Globus pallidus (tissue), 1 donor: ENCODE data around the gene PTH1R.

Experiments used
- DNase-seq: peaks from one replicate; pipeline ENCODE4 v3.0.0-alpha.2; 2015; ENCODE audit warnings: low spot score

Gene PTH1R

DNA sequence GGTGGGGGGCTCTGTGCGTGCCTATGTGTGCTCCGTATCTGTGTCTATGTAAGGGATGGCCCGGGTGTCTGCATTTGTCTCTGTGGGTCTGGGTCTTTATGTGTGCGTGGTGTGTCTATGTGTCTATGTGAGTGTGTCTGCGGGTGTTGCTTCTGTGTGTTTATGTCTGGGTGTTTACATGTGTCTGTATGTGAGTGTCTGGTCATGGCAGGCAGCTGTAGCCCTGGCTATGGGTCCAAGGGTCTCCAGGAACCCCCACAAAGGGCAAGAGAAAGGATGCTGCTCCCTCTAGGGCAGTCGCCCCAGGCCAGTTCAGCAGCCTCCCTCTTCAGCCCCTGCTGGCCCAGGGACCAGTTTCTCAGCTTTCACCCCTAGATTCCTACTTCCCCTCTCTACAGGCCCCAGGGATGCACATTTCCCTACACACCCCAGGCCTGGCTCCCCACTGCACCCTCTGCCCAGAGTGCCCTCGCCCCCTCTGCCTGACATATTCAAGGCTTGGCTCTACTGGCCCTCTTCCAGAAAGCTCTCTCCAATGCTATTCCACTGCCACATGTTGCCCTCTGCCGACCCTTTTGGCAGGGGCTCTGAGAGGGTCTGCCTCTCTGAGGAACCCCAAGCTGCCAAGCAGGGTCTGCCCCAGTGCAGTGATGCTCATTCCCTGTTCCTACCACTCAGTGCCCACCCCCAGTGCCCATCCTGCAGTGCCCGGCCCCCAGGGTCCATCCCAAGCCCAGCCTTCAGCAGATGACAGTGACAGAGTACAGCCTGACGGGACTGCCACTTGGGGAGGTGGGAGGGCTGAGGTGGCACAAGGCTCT lies 13.2 kb upstream of the PTH1R start:
- no peak for DNase-seq

GRCh38 chr3:46865031-46865507 lies 12.5 kb upstream of the PTH1R start:
- DNase-seq = no peak

DNA sequence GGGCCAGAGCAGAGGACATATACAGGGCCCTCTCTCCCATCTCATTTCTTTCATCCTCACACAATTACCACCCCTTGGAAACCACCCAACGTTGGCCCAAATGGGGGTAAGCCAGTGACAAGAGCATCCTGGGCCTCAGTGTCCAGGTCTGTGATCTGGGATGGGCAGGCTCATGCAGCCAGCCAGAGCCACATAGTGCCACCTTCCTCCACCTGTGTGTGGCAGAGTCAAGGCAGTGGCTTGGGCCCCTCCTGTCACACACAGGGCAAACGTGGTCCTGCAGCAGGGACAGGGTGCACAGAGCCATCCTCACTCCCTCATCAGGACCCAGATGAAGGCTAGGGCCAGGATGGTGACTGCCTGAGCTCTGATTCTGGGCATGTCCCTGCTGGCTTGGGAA lies 12.0 kb upstream of the PTH1R start:
- no peak for DNase-seq

DNA sequence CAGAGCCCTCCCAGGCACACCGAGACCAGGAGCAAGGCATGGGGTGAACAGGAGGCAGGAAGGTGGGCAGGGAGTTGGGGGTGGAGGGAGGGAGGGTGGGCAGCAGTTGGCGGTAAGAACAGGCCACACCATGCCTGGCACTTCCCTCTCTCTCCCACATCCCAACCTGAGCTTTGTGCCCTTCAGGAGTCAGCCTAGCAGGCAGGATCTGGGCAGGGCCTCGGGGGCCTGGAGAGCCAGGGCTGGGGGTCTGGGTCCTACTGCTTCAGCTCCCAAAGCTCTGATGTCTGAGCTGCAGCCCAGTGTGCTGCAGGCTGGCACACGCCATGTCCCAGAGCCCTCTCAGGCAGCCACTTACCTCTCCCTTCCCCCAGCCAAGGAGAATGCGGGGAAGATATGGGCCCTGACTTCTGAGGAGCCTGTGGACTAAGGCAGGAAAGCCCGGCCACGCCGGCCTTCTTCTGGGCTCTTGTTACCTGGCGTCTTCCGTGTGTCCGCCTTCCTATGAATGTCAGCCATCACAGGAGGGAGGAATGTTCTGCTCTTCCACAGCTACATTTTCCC lies 11.4 kb upstream of the PTH1R start:
- no peak for DNase-seq

DNA sequence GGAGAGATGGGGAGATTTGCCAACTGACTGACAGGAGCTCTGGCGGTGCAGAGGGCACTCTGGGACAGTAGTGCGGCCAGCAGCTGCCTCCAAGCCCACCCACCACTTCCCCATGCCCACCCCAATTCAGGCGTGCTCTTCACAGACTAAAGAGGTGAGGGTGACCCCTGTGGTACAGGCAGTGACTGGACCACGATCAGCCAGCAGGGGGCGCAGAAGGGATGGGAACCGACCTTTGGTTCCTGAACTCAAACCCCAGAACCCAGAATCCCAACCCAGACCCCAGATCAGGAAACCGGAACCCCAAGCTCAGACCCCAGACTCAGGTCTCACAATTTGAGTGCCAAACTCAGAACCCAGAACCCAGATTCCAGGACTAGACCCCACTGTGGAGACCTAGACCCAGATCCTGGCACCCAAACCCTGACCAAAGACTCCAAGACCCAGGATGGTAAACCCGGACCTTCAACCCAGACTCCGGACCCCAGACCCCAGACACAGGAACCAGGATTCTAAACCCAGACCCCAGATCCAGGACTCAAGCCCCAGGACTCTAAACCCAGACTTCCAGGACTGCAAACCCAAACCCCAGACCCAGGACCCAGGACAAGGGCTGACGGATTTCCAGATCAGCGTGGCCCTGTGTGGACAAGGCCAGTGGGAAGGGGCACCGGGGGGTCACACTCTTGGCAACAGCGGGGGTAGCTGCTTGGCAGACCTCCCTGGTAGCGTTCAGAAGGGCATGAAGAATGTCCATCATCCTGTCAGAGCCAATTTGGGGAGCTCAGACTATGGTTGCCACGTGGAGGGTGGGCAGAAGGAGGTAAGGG lies 10.6 kb upstream of the PTH1R start:
- DNase-seq = peak; percentile 36

- DNase-seq = peak; percentile 51
These were observed 10.0 kb upstream of the PTH1R start for GRCh38 chr3:46867550-46867898.

DNA sequence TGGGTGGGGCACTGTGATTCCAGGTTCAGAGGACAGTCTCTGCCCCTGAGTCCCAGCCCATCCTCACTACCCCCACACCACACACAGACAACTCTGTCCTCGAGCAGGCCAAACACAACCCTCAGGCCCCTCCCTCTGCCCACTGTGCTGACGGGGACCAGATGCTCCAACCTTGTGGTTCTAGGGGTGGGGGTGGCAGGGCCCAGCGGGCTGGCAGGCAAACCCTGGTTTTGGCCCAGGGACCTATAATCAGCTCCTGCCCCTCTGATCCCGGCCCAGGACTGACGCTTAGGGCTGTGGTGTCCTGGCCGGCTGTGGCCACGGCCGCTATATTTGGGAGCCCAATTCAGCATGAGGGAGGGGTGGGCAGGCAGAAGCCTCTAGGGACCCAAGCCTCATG lies 9.2 kb upstream of the PTH1R start:
- DNase-seq = no peak

DNA sequence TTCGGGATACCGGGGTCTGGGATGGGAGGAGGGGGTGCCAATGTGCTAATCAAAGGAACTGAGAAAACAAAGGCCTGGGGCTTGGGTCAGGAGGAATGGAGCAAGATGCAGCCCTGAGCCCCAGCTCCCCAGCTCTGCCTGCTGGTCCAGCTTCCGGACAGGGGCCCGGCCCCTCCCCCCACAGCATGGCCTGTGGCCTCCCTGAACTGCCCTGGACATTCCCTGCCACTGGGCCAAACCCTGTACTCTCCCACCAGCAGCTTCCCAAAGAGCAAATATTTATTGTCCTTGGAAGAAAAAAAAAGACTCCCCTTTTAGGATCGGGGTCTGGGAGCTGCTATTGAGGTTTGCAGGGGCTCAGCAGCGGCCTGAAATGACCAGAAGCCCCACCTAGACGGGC lies 8.6 kb upstream of the PTH1R start:
- DNase-seq = no peak

- DNase-seq = no peak
These were observed 8.1 kb upstream of the PTH1R start for GRCh38 chr3:46869440-46869839.

- no peak for DNase-seq
These were observed 6.9 kb upstream of the PTH1R start for GRCh38 chr3:46870651-46871050.

GRCh38 chr3:46871222-46871621 lies 6.3 kb upstream of the PTH1R start:
- no peak for DNase-seq

GRCh38 chr3:46873521-46873920 lies 4.0 kb upstream of the PTH1R start:
- no peak for DNase-seq

DNA sequence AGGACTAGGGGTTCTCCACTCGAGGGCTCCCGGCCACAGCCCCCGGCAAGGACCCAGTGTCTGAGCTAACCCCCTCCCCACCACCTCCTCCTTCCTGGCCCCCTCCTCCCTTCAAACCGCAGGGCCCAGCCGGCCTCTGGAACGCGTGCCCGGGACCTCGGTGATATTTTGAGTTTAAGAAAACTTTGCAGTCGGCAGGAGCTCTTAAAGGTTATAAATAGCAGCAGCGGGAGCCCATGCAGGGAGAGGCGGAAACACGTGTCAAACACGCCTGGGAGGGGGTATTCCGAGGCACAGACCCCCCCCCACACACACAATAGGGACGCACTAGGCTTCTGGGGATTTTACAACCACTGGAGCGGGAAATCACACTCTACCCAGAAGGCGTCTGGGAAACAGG lies 3.1 kb upstream of the PTH1R start:
- DNase-seq = no peak

GRCh38 chr3:46875560-46875959 lies 2.0 kb upstream of the PTH1R start:
- no peak for DNase-seq

DNA sequence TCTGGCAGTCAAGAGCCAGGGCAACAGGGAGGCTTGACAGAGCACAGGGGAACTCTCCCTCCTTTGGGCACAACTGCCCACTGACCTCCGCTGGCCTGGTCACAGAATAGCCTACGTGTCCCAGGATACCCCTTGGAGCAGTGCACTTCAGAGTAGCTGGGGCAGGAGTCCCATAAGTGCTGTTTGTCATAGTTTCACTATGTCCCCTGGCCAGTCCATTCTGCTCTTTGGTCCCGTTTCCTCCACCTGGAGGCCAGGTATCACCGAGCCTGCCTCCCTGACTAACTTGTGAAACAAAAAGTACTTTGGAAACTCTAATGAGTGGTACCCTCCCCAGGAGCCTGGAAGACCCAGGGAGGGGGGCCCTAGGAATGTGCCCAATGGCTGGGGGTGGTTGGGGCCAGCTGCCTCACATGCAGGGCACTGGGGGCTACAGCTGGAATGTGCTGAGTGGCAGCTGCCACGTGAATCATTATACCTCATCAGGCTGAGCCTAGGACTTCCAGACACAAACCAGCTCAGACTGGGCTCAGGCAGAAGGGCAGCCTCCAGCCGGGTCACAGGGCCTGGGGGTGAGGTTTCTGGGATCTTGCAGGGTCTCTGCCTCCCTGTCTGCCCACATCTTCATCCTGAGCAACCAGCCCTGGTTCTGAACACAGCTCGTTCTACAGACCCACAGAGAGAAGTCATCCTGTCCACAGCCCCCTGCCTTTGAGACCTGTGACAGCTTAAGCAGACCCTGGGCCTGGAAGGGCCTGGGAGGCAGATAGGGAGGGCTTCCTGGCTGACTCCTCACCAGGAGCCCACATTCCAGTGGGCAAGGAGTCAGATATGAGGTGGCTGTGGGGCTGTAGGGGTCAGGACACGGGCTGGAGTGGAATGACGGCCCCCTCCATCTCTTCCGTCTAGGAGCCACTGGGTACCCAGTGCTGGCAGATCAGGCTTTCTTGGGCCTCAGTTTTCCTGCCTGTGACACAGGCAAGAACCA lies 914 bp upstream of the PTH1R start:
- DNase-seq = no peak

DNA sequence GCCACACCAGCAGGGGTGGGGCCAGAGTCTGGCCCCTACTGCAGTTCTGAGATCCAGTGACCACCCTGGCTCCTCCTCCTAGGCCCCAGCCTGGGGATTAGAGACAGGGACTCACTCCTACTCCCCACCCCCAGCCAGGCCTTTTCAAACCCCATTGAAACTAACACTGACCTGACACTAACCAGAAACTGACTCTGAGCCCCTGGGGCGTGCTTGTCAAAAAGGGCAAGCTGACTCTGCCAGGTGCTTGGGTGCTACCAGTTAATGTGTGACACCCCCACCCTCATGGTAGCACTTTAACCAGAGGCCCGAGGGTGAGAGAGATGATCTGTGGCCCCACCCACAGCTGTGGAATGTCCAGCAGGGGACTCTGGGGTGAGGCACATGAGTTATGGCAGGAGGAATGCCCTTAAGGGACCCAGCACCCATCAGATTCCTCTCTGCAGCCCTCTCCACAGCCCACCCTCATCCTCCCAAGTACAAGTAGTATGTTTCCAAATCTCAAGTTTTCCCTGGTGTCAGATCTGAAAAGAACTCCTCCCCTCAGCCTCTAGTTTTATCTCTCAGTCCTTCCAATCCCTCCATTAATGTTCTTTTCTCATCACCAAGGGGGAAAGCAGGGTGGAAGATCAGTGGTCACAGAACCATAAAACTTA lies 1.4 kb downstream of the PTH1R start:
- DNase-seq = no peak

DNA sequence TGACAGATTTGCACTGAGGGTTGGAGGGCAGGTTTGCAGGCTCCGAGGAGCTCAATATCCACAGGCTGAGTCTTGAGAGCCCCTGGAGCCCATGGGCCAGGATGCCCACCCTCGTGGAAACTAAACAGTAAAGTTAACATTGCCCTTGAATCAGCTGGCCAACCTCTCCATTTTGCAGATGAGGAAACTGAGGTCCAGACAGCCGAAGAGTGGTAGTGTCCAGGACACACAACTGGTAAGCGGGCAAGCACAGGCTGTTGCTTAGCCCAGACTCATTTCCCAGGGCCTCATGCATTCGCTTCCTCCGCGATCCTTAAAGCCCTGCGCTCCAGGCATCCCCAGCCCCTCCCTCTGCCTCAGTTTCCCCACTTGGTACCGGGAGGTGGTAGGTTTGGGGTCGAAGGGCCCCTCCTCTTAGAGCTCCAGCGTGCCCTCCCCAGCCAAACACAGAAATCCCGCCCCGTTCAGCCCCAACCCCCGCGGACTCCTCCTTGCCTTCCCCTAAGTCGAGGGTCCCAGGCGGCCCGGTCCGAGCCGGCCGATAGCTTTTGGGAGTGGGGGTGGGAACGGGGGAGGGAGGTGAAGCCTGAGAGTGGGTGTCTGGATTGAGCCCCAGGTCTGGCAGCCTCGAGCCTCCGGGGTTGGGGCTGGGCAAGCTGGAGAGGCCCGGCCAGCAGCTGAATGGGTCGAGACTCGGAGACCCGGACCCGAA lies 3.5 kb downstream of the PTH1R start:
- no peak for DNase-seq

DNA sequence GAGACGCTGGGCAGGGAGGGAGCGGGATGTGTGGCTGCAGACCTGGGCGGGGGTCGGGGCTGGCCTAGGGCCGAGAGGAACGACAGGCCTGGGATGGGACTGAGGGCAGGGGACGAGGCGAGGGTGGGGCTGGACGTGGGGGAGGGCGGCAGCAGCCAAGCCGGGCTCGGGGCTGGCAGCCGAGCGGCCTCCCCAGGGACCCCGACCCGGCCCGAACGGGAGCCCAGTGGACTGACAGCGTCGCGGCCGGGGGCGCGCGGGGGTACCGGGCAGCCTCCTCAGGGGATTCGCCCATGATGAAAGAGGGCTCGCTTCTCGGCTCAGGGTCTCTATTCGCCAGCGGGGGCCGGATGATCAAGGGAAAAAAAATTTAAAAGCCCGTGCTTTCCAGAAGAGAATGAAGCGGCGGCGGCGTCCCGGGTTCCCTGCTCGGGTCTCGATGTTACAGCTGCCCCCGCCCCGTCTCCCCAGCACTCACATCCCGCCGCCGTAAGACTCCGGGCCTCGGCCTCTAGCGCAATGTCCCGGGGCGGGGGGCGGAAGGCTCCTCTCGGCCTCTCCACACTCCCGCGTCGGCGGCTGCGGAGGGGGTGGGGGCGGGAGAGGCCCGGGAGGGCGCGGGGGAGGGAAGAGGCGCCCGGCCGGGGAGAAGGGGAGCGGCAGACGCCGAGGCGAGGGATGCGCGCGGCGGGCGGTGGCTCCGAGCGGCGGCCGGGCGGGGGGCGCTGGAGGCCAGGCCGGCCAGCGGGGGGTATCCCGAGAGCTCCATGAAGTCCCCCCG lies 4.3 kb downstream of the PTH1R start:
- no peak for DNase-seq

- no peak for DNase-seq
These were observed 5.0 kb downstream of the PTH1R start for GRCh38 chr3:46882377-46883053.
